H1 (cell line): ENCODE data around the gene FKRP. TPM values are rescaled to one million over a fixed set of nuclear protein-coding genes. Genes with fewer than 3 reads are reported as not detected.

Source experiments
- BCL11A ChIP-seq, 2 experiments: IDR thresholded peaks; one replicate each; pipeline ENCODE4 v1.6.1; 2011; ENCODE audit warnings: low read depth in 2 of 2, low read length in 2 of 2, mild to moderate bottlenecking in 2 of 2
- CEBPB ChIP-seq: IDR thresholded peaks from 2 replicates; pipeline ENCODE4 v1.6.1; 2012; ENCODE audit warnings: low read depth, low read length
- CHD1 ChIP-seq: IDR thresholded peaks from 2 replicates; pipeline ENCODE4 v1.6.1; 2012; ENCODE audit warnings: low read depth, low read length, improper control_type of control experiment
- JUN ChIP-seq: IDR thresholded peaks from 2 replicates; pipeline ENCODE4 v1.6.1; 2011; ENCODE audit warnings: low read depth, mild to moderate bottlenecking, improper control_type of control experiment, low read length
- polyA plus RNA-seq, 7 experiments: library from polyadenylated mRNA; depleted of rRNA in 3 of 7; stranded (reverse) in 5 of 7; unstranded in 2 of 7; fragments of >200 nt in 5 of 7; fragments of 200-250 nt in 2 of 7; gene quantifications; 1 replicate in 5 of 7; 2 replicates in 1 of 7; 4 replicates in 1 of 7; pipeline versions ENCODE4 v1.2.1 to v1.2.3, GENCODE V29; 2011 to 2013; ENCODE audit warnings: missing spikeins in 2 of 7, mixed read lengths in 2 of 7
- total RNA-seq: library from RNA; stranded (reverse); fragmentation: NEBNext Ultra II Directional; extraction: Animal tissue kit (Norgen Biotek cat#: 25700); gene quantifications from 2 replicates; pipeline ENCODE4 v1.2.1, GENCODE V29; 2021

The FKRP gene
- total and polyA plus RNA-seq, 2 of the 8 experiments (the other 6 are each of a cell fraction or from before 2014, with no cell fraction given), result 17.1 to 24.4 TPM

GRCh38 chr19:46772170-46773017 lies 26.5 kb downstream of the FKRP start (continued):
- TF ChIP-seq JUN, result no peak
- no peak for TF ChIP-seq CHD1
- no peak for TF ChIP-seq CEBPB
- TF ChIP-seq BCL11A (IDR thresholded peaks at IDR 0.05; ENCODE audit: low read depth in 2 of 2, low read length in 2 of 2), result no peak
- TF ChIP-seq, all 59 proteins: peak for 0
